Fibroblast of skin of back (primary cell): ENCODE results near the gene ZNF148.

ENCODE experiments used
- DNase-seq: peaks from one replicate; pipeline ENCODE4 v3.0.0-alpha.2; 2013

ZNF148 gene

GRCh38 chr3:125278155-125278554, 97.0 kb downstream of the ZNF148 start:
- no peak for DNase-seq

GRCh38 chr3:125271127-125271526, 104.0 kb downstream of the ZNF148 start:
- DNase-seq, result no peak

- no peak for DNase-seq
Observed at GRCh38 chr3:125267460-125267859, 107.7 kb downstream of the ZNF148 start.

GRCh38 chr3:125266971-125267370, 108.2 kb downstream of the ZNF148 start:
- no peak for DNase-seq

GRCh38 chr3:125262161-125262560, 113.0 kb downstream of the ZNF148 start:
- DNase-seq, result no peak

- no peak for DNase-seq
Observed at GRCh38 chr3:125261031-125261430, 114.1 kb downstream of the ZNF148 start.

GRCh38 chr3:125260158-125260557, 115.0 kb downstream of the ZNF148 start:
- DNase-seq, result no peak

- DNase-seq, result no peak
Observed at GRCh38 chr3:125257536-125257935, 117.6 kb downstream of the ZNF148 start.

- DNase-seq, result no peak
Observed at GRCh38 chr3:125256675-125257074, 118.5 kb downstream of the ZNF148 start.

GRCh38 chr3:125250973-125251372, 124.2 kb downstream of the ZNF148 start:
- DNase-seq, result no peak

GRCh38 chr3:125246237-125246636, 128.9 kb downstream of the ZNF148 start:
- DNase-seq, result no peak

- DNase-seq, result peak; percentile 30
Observed at GRCh38 chr3:125245521-125245920, 129.6 kb downstream of the ZNF148 start.

- peak; percentile 46 for DNase-seq
Observed at GRCh38 chr3:125240496-125240895, 134.6 kb downstream of the ZNF148 start.

GRCh38 chr3:125239266-125239665, 135.9 kb downstream of the ZNF148 start:
- no peak for DNase-seq

- no peak for DNase-seq
Observed at GRCh38 chr3:125238759-125239158, 136.4 kb downstream of the ZNF148 start.

GRCh38 chr3:125236331-125236903, 138.7 kb downstream of the ZNF148 start:
- DNase-seq, result peak; percentile 37

- DNase-seq, result no peak
Observed at GRCh38 chr3:125234831-125235230, 140.3 kb downstream of the ZNF148 start.

- DNase-seq, result no peak
Observed at GRCh38 chr3:125232401-125232800, 142.7 kb downstream of the ZNF148 start.

GRCh38 chr3:125231895-125232294, 143.2 kb downstream of the ZNF148 start:
- DNase-seq, result peak; percentile 80

- DNase-seq, result no peak
Observed at GRCh38 chr3:125229707-125230106, 145.4 kb downstream of the ZNF148 start.

GRCh38 chr3:125229168-125229567, 146.0 kb downstream of the ZNF148 start:
- no peak for DNase-seq

GRCh38 chr3:125221831-125222230, 153.3 kb downstream of the ZNF148 start:
- DNase-seq, result no peak

- DNase-seq, result peak; percentile 29
Observed at GRCh38 chr3:125220727-125221429, 154.2 kb downstream of the ZNF148 start.

GRCh38 chr3:125220183-125220582, 154.9 kb downstream of the ZNF148 start:
- no peak for DNase-seq
